GF-D8 (cell line): ENCODE data around the gene IL6R.
A peak's percentile ranks its signal among the peaks of the same experiment; 100 is the strongest.
"Not testable (repeated sequence)": the region's sequence is repeated elsewhere in the genome, so short reads cannot be mapped to it uniquely, and the experiment has no call there.

Experiments
- DNase-seq: peaks from one replicate; lab custom pipeline; 2025; lab: John Stamatoyannopoulos, UW

IL6R gene

DNA sequence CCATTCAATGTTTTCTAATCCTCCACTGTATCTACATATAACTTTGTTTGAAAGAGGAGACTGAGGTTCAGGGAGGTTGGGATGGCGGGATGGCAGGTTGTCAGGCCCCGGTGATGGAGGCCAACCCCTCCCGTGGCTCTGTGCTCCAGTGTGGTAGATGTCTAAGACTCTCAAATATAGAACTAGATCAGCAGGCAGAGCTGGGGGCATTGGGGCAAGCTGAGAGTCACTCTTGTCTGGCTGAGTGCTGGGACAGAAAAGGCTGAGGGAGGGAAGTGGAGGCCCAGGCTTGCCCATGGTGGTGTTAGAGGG lies 1.7 kb downstream of the IL6R start:
- no peak for DNase-seq

DNA sequence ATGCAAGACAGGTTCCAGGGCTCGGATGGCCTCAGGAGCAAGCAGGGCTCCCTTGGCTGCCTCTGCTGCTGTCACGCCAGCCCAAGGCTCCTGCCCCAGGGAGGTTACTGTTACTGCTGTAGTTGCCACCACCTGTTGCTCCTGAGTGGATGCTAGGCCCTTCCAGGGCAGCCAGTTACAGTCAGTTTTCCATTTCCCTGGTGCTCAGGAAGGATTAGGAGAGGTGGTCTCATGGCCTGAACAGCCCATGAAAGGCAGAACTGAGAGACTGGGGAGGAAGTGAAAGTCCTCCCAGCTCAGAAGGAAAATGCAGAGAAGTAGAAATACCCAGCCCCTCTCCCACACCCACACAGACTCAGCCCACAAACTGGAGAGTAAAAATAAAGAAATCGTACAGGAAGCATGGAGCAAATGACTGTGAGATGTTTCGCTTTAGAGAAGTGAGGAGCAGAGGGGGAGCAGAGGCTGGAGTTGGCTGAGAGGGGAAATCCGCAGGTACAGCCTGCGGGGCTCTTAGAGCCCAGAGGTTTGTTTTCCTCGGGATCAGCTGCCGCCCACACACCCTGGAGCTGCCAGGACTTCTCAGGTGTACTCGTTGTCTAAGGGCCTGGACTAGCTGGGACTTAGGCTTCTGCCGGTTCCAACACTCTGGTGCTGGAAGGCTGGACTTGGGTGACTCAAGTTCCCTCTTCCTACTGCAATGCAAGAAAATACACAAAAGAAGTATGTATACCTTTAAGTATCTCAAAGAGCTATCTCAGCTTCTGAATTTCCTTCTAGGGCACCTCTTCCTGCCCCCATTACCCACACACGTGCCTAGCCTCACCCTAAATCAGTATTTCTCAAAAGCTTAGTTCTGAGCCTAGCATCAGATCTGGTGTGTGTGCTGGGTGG lies 2.3 kb downstream of the IL6R start:
- DNase-seq, result peak; percentile 9

DNA sequence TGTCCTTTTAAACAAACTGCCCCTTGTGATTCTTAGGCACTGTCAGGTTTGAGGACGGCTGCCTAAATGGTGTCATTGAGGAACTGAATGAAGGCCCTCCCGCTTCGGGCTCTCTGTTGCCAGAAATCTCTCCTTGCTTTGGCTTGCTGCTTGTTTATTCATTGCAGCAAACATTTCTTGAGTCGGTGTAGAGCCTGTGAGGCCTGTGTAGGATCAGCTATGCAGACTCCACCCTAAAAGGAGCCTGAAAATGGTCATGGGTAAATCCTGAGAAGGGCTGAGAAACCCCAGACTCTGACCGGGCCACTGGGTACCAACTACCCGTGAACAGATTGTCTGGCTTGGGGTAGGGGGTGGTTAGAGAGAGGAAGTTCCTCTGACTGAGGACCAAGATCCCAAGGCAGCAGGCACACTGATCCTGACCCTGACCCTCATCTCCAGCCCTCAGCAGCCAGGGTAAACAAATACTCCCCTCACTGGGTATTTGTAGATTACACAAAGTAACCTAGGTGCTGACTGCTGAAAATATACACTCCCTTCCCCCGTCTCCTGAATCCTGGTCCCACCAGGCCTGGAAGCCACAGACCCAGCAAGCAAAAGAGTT lies 3.1 kb downstream of the IL6R start:
- DNase-seq, result no peak

DNA sequence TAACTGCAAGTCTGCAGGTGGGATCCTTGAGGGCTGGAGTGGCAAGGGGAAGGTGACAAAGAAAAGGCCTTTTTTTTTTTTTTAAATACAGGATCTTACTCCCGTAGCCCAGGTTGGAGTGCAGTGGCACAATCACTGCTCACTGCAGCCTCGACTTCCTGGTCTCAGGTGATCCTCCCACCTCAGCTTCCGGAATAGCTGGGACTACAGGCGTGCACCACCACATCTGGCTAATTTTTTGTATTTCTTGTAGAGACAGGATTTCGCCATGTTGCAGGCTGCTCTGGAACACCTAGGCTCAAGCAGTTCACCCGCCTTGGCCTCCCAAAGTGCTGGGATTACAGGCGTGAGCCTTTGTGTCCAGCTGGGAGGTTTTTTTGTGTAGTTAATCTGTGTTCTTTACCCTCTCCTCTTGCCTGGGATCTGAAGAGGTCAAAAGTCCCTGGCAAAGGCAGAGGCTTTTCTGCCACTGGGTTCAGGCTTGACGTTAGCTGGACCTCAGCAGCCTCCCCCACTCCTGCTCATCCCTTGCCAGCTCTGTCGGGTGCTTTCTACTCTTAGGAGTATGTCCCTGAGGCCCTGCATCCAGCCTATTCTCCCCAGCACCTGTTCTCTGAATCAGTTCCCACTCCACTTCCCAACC lies 5.2 kb downstream of the IL6R start:
- no peak for DNase-seq

DNA sequence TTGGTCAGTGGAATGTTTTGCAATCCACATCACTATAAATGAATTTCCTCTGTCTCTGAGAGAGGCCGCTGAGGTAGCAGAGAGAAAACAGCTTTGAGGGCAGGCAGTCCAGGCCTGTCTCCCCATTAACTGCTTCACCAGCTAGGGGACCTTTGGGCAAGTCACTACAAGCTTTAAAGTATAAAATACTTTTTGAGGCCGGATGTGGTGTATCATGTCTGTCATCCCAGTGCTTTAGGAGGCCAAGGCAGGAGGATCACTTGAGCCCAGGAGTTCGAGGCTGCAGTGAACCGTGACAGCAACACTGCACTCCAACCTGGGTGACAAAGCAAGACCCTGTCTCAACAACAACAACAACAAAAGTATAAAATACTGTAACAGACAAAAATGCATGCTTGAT lies 6.4 kb downstream of the IL6R start:
- DNase-seq, result no peak

DNA sequence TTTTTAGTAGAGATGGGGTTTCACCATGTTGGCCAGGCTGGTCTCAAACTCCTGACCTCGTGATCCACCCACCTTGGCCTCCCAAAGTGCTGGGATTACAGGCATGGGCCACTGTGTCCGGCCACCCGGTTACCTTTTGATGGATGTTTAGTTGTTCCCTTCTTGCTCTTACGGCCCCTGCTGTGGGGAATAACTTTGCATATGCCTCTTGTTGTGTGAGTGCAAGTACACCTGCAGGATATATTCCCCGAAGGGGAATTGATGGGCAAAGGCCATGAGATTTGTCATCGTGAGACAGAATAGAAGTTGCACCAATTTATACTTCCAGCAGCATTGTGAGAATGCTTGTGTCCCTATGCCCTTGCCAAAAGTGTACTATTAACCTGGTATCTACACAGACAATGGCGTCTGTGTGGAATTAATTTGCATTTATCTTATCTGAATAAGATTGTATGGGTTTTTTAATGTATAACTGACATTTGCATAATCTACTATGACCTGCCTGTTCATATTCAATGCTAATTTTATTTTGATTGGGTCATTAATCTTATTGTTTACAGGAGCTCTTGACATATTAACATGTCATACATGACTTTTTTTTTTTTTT lies 8.1 kb downstream of the IL6R start:
- no peak for DNase-seq

DNA sequence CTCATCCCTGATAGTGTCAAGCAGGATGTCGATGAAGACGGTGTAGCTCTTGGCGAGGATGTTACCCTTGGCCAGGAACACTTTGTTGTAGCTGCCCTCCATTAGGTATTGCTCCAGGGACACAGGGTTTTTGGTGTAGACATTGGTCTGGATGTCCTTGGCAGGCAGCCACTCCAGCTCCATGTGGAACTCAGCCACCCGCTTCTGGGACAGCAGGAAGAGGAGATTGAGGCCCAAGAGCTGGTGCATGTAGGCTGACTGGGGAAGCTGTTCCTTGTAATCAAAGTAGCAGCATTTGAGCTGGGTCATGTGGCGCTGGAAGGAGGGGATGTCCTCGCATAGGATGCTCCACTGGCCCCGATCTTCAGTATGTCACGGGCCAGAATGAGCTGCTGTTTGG lies 9.5 kb downstream of the IL6R start:
- no peak for DNase-seq

DNA sequence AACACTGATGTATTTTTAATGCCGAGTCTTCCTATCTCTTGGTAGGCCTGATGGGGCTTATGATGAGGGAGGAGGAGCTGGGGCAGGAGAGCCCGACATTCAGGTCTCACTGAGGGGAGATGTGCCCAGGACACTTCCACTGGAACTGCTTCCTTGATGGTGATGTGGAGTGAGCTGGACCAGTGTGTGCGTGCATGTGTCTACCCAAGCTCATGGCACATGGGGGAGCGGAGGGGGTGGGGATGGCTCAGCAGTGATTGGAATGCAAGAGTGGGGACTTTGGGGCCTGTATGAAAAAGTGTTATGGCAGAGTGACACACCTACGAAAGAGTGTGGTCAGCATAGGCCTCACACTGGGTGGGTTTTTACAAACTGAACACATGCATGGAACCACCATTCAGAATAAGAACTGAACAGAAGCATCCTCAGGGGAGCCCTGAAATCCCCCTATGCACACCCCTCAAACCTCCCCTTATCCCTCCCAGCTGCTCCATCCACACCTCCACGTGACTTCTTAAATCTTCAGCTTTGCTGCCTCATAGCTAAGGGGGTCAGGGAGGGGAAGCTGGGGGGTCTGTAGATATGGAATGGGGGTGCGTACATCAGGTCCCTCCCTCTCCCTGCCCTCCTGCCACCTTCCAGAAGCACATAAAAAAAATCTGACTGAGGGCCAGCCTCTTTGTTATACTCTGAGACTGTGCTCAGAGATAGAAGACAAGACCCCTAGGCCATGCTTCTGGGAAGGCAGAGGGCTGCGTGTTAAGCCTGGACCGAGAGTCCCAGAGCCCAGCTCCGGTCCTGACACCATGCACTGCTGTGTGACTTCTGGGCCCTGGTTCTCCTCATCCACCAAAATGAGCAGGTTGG lies 11.6 kb downstream of the IL6R start:
- DNase-seq, result no peak

DNA sequence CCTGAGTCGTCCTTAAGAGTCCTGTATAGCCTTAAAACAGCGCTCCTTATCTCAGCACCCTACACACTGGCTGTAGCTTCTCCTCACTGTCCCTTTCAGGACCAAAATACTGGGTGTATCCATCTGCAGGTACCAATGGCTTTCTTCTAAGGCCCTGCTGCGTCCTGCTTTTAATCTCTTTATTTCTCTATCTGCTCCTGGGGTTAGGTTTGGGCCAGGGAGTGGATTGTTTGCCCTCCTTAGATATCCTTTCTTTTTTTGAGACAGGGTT lies 12.1 kb downstream of the IL6R start:
- DNase-seq, result no peak

DNA sequence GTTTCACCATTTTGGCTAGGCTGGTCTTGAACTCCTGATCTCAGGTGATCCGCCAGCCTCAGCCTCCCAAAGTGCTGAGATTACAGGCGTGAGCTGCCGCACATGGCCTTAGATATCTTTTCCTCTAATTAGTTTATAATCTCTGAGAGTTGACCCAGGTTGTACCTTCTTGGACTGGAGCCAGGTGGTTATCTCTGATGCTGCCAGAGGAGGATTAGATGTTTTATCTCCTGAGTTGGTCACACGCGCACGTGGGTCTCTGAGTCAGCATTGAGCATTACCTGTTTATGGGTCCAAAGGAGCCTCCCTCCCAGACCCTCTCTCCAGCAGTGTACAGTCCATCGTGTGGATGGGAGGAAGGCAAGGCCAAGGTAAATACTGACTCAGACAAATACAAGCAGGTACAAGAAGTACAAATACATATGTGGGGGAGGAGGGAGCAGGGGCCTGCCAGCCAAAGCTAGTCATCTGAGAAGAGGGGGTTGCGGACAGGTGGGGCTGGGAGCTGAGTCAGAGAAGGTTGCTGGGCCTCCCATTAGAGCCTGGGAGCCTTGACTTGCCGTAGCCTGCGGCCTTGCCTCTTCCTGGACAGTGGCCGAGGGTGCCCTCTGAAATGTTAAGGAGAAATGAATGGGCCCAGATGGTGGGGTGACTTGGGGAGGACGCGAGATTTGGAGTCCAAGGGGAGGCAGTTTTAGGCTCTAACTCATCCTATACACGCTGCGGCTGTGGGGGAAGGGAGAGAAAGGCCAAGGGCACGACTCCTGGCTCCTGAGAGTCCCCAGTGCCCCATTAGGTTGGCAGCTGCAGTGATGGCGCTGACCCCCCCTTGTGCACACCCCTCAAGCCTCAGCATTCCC lies 13.1 kb downstream of the IL6R start:
- no peak for DNase-seq

DNA sequence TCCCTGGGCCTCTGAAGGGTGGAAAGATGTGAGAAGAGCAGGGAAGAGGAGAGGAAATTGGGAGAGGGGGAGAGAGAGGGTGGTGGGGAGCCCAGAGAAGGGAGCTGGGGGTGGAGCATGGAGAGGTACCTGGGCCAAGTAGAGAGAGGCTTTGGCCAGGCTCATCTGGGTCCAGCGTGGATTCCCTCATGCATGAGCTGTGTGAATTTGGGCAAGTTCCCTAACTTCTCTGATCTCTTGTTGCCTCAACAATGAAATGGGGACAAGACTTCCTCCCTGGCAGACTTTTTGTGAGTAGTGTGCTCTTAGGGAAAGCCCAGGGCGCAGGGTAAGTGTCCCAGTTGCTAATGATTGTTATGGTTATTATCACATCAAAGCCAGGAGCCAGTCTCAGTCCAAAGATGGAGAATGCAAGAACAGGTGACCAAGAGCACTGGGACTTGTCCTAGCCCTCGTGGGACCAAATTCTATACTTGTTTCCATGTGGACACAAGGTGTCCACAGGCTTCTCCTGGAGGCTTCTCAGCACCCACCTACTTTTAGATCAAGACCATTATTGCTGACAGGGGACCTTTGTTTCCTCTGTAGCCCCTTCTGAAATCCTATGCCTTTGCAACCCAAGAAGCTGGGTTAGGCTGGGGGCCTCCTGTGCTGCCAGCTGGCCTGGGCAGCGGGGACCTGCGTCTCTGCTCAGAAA lies 13.9 kb downstream of the IL6R start:
- no peak for DNase-seq

DNA sequence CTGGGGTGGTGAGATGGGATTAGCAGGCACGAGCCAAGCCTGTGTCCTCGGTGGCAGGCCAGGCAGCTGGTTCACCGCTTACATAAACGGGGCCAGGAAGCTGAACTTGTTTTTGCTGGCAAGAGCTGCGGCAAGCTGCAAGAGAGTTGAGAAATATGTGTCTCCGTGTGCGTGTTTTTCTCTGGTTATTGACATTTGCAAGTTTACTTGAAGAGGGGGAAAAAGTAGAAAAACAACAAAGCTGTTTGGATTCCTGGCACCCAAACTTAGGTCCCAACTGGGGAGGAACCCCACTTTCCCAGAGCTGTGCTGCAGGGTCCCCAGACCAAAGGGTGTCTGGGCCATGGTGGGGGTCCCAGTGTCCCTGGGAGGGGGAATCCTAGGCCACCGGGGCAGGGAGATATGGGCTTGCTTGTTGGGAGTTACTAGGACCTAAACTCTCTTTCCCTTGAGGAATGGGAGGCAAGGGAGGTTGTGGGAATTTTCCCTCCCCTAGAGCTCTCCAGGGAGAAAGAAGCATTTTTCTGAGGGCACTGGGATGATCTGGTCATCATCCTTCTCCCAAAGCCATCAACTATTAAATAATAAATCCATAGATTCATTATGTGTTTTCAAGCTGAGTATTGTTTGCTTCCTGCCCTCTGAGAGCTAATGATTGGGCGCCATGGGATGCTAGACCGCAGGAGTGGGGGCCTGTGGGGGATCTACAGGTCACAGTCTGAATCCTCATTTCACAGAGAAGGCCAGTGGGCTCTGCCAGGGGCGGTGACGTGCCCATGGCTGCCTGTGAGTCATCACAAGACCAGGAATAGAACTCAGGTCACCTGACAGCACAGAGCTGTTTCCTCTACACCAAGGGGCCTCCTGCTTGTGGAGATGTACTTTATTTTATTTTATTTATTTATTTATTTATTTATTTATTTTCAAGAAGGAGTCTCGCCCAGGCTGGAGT lies 14.8 kb downstream of the IL6R start:
- peak; percentile 72 for DNase-seq

DNA sequence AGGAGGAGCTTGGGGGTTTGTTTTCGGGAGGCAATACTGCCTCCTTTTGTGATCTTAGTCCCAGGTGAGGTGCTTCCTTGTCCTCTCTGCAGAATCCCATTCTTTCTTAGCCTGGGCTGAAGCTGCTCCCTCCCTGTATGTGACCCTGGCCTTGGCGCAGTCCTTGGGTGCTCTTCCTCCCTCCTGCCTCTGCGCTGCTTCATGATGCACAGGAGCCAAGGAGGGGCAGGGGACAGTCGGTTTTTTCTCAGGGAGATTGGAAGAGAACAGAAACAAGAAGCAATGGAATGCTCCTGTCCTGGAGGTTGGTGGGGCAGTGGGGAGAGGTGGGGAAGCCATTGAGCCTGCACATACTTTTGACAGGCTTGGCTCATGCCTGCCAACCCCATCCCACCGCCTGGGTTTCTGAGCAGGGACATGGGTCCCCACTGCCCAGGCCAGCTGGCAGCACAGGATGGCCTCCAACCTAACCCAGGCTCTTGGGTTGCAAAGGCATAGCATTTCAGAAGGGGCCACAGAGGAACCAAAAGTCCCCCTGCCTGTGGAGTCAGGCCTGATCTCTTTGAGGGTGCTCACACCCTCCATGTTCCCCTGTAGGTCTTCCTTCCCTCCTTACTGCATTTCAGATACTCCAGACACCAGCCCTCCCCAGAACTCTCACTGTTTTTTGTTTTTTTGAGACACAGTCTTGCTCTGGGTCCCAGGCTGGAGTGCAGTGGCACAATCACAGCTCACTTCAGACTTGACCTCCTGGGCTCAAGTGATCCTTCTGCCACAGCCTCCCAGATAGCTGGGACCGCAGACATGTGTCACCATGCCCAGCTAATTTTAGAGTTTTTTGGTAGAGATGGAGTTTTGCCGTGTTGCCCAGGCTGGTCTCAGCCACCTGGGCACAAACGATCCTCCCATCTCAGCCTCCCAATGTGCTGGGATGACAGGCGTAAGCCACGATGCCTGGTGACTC lies 16.1 kb downstream of the IL6R start:
- no peak for DNase-seq

DNA sequence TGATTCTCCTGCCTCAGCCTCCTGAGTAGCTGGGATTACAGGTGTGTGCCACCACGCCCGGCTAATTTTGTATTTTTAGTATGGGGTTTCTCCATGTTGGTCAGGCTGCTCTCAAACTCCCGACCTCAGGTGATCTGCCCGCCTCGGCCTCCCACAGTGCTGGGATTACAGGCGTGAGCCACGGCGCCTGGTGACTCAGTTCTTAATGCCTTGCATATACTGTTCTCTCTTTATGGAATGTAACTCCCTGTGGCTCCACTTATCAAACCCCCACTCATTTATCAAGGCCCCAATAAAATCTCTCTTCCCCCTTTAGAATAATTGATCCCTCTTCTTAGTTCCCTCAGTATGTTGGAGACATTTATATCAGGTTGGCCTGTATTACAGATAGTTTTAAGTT lies 16.9 kb downstream of the IL6R start:
- DNase-seq, result not testable (repeated sequence)

DNA sequence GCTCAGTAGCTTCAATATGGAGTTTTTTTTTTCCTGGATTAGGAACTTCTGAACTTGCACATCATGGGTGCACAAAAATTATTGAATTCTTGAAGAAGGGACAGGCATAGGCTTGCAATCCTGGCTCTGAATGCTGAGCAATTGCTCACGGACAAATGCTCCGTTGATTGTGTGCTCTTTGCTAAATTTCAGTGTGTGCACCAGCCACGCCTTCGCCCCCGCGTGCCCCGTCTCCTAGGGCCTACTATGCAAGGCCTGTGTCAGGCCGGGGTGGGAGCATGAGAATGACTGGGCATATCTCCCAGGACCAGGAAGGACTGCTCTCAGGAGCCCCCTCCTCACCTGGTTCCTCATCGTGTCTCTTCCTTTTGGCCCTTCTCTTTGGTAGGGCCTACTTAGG lies 17.4 kb downstream of the IL6R start:
- no peak for DNase-seq

DNA sequence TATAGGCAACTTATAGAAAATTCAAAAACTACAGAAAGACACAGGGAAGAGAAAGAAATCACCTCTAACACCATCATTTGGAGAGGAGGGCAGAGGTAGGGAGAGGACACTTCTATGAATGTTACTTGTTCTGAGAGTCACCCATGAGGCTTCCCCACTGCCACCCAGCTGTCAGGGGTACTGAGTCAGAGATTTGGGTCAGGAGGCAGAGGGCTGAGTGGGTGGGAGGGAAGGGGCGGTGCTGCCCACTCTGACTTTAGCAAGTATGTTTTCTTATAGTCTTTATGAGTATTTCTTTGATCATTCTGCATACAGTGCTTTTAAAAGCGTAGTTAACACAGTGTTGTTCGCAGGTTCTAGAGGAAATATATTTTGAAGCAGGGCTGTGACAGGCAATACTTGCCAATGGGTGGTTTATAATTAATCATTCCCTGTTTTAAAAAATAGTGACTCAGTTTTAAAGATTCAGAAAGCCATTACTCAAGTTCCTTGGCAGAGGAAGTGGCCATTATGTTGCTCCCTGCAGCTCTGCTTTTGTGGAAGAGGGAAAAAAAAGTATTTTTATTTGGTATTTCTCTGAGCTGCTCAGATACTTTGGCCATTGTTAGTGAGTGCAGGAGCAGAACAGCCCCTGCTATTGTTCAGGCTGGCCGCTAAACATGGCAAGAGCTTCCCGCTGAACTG lies 18.3 kb downstream of the IL6R start:
- DNase-seq, result no peak

DNA sequence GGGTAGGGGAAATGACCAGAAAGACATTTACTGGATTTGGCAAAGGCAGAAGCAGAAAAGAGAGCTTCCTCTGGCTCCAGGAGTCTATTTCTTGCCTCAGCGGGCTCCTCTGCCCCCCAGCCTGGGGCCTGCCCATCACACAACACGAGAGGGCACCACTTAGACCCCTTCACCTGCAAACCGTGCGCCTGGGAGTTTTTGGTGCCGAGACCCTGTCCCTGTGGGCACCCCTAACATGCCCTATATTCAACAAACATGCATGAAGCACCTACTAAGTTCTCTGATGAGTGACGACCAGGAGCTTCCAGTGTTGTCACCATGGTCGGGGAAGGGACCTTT lies 18.8 kb downstream of the IL6R start:
- DNase-seq, result no peak

DNA sequence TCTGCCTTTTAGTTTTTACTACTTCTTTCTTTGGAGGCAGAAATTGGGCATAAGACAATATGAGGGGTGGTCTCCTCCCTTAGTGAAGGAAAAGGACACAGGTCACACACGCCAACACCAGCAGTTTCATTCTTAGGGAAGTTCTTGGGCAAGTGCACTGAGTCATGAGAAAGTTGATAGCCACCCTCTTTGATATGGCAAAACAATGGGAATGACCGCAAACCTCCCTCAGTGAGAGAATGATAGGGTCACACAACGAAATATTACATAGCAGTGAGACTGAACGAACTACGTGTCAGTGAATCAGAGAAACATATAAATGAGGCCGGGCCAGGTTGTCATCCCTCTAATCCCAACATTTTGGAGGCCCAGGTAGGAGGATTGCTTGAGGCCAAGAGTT lies 20.0 kb downstream of the IL6R start:
- no peak for DNase-seq
